GM18502 (cell line): ENCODE results near the gene CADPS.

Experiments
- ATAC-seq: cut with Tn5 transposase; IDR thresholded peaks from one replicate; pipeline ENCODE4 v1.9.1; 2021; ENCODE audit warnings: mild to moderate bottlenecking; ENCODE audit not compliant: unreplicated experiment, poor library complexity

Gene CADPS

GRCh38 chr3:62815981-62816380 lies 59.2 kb downstream of the CADPS start:
- ATAC-seq = no peak

DNA sequence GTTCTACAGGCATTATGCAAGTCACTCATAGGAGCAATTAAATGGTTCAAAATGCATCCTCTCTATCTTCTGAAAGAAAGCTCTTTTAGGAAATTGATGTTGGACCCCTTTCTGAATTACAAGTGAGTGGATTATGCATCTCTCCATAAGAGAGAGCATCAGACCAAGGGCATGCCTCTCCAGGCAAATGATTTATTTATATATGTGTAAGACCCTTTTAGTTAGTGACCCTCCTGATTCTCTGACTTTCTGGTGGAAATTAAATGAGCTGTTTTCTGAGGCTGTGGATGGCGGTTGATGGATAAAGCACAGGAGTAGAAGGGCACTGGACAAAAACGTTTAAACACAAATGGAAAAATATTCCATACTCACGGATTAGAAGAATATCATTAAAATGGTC lies 62.6 kb downstream of the CADPS start:
- ATAC-seq = no peak

GRCh38 chr3:62811119-62811518 lies 64.1 kb downstream of the CADPS start:
- ATAC-seq = no peak

- no peak for ATAC-seq
These were observed 65.8 kb downstream of the CADPS start for GRCh38 chr3:62809369-62809768.

GRCh38 chr3:62805580-62806277 lies 69.5 kb downstream of the CADPS start:
- no peak for ATAC-seq

DNA sequence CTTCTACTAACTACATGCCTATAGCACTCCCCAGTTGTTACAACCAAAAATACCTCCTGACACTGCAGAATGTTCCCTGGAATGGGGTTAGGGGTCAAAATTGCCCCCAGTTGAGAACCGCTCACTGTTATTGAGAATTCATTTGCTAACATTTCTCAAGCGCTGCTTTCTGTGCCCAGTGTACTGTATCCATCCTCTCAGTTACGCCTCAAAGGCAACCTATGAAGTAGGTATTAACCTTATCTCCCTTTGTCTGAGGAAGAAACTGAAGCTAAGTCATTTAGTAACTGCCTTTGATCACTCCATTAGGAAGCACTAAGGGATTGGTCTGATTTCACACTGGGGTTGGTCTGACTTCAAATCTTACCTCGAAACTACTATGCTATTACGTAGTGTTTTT lies 70.1 kb downstream of the CADPS start:
- no peak for ATAC-seq

GRCh38 chr3:62803276-62803675 lies 71.9 kb downstream of the CADPS start:
- no peak for ATAC-seq

GRCh38 chr3:62798000-62798399 lies 77.2 kb downstream of the CADPS start:
- no peak for ATAC-seq

DNA sequence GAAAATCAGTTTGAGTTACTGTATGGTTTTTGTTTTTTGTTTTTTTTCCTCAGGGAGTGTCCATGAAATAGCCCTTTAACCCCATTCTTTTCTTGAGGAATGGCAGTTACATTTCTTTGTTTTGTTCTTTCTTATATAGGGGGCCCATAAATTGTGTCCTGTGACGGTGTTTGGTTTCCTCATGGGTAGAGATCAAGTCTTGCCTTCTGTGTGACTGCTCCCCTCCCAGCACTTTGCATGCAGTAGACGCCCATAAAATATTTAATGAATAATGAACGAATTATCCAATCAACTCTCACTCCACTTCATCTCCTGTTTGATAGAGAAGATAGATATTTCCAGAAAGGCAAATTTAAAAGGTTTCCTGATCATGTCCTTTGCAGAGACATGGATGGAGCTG lies 78.1 kb downstream of the CADPS start:
- no peak for ATAC-seq

DNA sequence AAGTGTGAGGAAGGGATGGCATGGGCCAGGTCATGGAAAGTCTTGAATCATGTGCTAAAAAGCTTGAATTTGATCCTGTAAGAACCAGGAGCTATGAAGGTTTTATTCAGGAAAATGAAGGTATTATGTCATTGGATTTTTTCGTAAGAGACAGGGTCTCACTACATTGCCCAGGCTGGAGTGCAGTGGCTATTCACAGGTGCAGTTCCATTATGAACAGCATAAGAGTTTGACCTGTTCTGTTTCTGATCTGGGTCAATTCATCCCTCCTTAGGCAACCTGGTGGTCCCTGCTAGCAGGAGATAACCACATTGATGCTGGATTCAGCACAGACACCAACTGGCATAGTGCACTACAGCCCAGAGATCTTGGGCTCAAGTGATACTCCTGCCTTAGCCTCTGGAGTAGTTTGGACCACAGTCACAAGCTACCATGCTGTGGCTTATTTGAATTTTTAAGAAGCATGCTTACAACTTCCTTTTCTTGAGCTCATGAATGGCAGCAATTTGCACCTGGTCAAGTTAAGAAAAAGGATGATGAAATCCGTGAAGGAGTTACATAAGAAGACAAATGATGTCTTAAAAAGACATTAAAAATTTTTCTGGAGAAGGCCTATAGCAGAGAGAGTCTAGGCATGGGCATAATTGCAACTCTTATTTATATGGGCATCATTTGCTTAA lies 79.1 kb downstream of the CADPS start:
- ATAC-seq = no peak

DNA sequence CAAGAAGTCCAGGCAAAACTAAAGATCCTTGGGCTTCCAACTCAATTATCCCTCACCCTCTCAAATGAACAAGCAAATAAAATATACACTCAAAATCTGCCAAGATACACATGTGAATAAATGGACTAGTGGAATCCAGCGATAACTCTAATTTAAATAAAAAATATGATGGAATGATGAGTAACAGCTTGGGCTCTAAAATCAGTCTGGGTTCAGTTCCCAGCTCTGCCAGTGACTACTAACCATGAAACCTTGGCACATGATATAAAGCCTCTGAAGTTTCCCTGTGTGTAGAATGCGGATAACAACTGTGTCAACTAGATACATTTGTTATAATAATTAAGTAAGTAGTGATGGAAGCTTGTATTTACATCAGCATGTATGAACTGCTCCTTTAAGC lies 81.3 kb downstream of the CADPS start:
- no peak for ATAC-seq

GRCh38 chr3:62785384-62785783 lies 89.8 kb downstream of the CADPS start:
- ATAC-seq = no peak

GRCh38 chr3:62781121-62781520 lies 94.1 kb downstream of the CADPS start:
- ATAC-seq = no peak

DNA sequence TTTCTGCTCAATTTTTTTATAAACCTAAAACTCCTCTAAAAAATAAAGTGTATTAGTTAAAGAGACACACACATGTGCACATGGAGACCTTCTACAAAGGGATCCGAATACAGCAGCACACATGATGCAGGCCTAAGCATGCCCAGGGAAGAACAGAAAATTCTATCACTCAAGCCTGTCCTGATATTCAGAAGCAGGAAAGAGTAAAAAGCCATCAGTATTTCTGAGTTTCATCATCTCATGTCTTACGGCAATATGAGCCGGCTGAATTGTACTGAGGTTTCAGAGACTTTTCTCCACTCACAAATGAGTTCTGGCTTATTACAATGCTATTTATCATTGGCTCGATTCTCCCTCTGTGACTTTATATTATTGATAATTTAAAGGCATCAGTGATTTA lies 97.5 kb downstream of the CADPS start:
- ATAC-seq = no peak

- no peak for ATAC-seq
These were observed 98.1 kb downstream of the CADPS start for GRCh38 chr3:62777130-62777529.

GRCh38 chr3:62774221-62774620 lies 101.0 kb downstream of the CADPS start:
- no peak for ATAC-seq

- ATAC-seq = no peak
These were observed 103.7 kb downstream of the CADPS start for GRCh38 chr3:62771331-62772072.

DNA sequence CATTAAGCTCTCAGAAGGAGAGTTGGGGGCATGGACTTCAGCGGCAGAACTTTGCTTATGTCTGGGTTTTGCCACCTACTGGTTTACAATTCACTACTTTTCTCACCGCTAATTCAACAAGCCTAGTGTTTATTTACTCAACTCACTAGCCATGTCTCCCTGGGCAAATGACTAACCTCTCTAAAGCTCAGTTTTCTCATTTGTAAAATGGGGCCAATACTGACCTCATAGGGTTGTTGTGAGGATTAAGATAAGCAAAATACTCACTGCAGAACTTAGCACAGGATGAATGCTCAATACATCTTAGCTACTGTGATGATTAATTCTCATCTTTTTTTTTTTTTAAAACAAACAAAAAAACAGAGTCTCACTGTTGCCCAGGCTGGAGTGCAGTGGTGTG lies 106.3 kb downstream of the CADPS start:
- ATAC-seq = no peak

DNA sequence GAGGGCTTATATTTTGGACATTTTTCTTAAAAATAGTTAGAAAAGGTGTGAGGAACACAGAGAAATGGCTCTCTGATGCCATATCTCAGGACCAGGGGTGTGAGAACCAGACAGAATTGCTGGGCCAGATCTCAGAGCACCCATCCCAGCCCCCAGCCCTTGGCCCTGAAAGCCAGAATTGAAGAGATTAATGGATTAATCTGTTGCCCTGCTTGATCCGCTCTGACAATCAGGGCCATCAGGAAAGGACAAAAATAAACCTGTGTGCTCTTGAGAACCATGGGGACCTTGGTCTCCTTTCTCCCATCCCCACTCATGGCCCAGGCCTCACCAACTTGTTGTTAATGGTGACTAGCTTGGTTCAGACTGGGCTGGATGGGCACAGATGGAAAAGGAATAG lies 113.5 kb downstream of the CADPS start:
- no peak for ATAC-seq

GRCh38 chr3:62761311-62761710 lies 113.9 kb downstream of the CADPS start:
- no peak for ATAC-seq

DNA sequence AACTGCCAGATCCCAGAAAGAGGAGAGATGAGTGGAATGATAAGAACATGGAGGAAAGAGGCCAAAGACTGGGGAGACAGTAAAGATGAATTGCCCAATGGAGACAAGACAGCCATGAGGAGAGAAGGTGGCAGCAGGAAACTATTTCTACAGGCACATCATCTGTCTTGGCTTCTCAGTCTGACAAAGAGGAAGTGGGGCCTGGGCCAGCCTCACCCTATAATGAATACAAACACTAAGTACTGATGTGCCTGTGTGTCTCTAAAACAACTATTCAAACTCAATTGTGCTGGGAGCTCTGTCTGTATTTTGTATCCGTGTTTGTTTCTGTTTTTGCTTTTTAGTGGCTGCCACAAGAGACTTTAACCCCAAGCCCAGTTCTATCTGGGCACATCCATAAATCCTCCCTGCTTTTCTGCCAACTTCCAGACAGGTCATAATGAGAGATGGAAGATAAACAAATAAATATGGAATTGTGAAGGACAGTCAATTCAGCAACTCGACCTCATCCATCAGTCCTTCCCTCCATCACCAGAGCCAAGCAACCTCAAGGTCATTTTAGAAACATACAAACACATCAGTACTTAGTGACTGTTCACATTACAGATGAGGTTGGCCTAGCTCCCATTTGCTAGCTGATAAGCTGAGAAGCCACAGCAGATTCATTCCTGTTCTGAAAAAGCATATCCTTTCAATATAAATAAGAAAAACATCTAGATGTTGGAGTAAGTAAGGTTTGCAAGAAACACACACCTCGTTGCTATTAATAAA lies 116.7 kb downstream of the CADPS start:
- ATAC-seq = no peak
